Brain pericyte (primary cell): ENCODE data around the gene RNF213.
"Not testable (repeated sequence)": the region's sequence is repeated elsewhere in the genome, so short reads cannot be mapped to it uniquely, and the experiment has no call there.

Source experiments
- DNase-seq: peaks from one replicate; pipeline ENCODE4 v3.0.0-alpha.2; 2012; ENCODE audit warnings: low read depth, low spot score

RNF213 gene

DNA sequence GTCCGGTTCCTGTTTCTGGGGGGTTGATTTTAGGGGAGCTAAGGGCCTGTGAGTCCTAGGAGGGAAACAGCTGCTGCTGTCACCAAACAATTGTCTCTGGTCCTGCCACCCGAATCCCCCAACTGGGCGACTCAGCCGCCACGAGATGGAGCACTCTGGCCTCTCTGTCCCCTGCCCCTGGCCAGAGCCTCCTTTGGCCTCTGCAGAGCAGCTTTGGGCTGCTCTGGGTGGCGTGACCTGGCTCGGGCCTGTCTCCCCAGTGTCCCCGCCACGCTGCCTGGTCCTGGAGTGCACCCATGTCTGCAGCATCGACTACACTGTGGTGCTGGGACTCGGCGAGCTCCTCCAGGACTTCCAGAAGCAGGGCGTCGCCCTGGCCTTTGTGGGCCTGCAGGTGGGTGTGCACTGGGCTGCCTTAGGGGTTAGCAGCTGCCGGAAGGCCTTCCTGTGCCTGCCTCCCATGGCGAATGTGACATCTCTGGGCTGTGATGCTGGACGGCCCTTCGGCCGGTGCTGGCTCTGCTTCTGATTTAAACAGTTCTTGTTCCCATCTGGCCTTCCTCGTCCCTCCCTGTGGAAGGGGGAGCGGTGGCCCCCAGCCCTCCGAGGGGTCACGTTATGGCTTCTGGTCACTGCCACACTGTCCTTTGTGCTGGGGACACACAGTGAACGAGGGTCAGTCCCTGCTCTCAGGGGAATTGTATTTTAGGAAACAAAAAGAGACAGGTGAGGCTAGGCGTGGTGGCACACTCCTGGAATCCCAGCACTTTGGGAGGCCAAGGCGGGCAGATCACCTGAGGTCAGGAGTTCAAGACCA is 11.6 kb upstream of the RNF213 start:
- DNase-seq: no peak

- no peak for DNase-seq
Measured at GRCh38 chr17:80251966-80252365, 8.7 kb upstream of the RNF213 start.

DNA sequence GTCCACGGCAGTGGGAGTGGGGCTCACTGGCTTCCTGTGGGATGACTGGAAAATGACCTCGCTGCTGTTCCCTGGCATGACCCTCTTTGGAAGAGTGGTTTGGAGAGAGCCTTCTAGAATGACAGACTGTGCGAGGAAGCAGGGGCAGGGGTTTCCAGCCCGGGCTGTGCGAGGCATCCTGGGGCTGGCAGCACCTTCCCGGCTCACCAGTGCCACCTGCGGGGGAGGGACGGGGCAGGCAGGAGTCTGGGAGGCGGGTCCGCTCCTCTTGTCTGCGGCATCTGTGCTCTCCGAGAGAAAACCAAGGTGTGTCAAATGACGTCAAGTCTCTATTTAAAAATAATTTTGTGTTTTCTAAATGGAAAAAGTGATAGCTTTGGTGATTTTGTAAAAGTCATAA is 7.8 kb upstream of the RNF213 start:
- no peak for DNase-seq

- no peak for DNase-seq
Measured at GRCh38 chr17:80253631-80254395, 6.8 kb upstream of the RNF213 start.

GRCh38 chr17:80254396-80255251 is 6.0 kb upstream of the RNF213 start:
- DNase-seq: no peak

DNA sequence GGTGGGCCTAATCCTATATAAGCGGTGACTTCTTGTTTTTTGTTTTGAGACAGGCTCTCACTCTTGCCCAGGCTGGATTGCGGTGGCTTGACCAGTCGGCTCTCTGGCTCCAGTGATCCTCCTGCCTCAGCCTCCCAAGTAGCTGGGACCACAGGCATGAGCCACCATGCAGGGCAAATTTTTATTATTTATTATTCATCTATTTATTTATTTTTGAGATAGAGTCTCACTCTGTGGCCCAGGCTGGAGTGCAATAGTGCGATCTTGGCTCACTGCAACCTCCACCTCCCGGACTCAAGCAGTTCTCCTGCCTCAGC is 4.7 kb upstream of the RNF213 start:
- DNase-seq: no peak

- no peak for DNase-seq
Measured at GRCh38 chr17:80257716-80258213, 2.9 kb upstream of the RNF213 start.

GRCh38 chr17:80258296-80258695 is 2.4 kb upstream of the RNF213 start:
- not testable (repeated sequence) for DNase-seq

- DNase-seq: no peak
Measured at GRCh38 chr17:80259457-80260068, 1.1 kb upstream of the RNF213 start.

GRCh38 chr17:80260069-80260535 is 550 bp upstream of the RNF213 start:
- no peak for DNase-seq

GRCh38 chr17:80261159-80261894 is 675 bp downstream of the RNF213 start:
- no peak for DNase-seq

GRCh38 chr17:80261895-80262279 is 1.2 kb downstream of the RNF213 start:
- no peak for DNase-seq

- DNase-seq: no peak
Measured at GRCh38 chr17:80262291-80262690, 1.6 kb downstream of the RNF213 start.

DNA sequence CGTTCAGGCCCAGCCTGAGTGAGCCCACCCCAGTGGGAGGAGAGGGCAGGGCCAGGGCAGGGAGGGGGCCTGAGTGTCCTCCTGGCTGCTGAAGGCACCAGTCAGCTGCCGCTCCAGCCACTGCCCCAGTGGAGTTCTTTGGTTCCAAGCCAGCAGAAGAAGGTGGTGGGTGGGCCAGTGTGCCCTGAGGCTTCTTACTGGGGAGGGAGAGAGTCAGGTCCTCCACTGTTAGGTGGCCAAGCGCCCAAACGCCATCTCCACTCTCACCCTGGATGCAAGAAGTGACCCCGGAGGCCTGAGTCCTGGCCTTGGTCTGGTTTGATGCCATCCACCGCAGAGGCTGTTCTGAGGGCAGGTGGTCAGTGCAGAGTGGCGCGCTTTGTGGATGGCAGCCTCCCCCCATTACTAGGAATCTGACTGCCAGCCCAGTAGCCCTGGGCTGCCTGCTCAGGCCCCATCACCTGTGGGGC is 2.2 kb downstream of the RNF213 start:
- DNase-seq: no peak

DNA sequence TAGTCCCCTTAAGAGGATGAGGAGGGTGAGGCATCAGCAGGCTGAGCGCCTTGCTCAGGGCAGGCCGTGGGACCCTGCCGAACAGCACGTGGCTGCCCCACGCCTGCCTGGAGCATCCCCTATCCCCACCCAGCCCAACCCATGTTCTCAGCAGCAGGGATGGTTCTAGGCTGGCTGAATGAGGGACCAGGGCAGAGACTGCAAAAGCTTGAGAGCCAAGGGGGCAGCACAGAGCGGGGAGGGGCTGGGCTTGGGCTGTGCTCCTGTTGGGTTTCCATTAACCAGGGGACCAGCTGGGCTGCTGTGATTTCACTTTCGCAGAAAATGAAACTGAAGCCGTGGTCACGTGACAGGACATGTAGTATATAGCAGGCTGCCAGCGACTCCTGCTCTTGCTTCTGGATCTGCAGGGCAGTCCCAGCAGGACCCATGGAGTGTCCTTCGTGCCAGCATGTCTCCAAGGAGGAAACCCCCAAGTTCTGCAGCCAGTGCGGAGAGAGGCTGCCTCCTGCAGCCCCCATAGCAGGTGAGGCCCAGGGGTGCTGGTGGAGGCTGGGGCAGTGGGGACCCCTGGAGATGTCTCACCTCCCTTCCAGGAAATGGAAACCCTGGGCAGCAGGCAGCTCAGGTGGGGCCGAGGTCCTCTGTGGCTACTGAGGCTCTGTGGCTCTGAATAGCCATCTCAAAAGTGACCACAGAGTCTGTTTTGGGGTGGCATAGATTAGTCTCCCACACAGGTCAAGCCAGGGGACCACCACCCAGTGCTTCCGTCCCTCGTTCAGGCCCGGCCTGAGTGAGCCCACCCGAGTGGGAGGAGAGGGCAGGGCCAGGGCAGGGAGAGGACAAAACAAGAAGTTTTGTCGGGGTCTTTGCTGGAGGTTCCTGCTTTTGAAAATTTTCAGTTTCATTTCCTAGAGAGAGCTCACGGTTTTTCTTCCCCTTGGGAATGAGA is 2.9 kb downstream of the RNF213 start:
- DNase-seq: peak; percentile 65

DNA sequence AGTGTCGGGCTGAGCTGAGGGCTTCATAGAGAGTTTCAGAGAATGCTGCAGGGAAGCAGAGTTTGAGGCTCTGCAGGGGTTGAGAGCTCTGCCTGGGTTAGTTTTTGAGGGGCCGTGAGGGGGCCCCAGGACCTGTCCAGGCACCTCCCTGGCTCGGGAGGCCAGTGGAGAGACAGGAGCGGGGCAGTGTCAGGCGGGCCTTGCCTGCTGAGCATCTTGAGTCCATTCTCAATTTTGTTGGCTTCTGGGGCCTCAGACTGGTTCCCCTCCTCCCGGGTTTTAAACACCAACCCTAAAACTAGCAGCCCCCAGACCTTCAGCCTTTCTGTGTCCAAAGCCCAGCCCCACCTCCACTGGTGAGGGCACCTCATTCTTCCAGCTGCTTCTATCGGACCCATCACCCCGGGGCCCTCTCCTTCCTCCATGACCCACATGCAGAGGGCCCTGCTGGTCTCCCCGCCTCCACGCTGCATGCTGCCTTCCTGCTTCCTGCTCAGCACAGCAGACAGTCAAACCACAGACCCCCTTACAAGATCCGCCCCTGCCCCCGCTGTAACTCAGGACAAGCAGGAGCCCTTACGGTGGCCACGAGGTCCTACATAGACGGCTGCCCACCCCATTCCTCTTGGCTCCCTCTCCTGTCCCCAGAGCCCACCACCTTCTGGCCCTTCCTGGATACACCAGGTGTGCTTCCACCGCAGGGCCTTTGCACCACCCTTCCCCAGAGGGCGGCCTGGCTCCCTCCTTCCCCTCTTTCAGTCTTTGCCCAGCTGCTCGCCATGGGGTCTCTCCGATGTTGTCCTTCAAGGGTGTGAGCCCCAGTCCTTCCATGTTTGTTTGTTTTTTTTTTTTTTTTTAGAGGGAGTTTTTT is 3.8 kb downstream of the RNF213 start:
- DNase-seq: no peak

GRCh38 chr17:80265205-80266068 is 4.8 kb downstream of the RNF213 start:
- DNase-seq: no peak

DNA sequence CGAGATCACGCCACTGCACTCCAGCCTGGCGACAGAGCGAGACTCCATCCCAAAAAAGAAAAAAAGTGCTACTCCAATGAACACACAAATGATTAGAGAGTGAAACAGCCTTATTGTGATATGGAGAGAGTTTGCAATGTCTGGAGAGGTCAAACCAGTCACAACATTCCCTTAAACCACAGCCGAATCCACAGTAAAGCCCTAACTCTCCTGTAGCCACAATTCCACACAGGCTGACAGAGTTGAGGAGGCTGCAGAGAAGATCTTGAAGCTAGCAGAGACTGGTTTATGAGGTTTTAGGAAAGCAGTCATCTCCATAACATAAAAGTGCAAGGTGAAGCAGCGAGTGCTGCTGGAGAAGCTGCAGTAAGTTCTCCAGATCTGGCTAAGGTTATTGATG is 6.7 kb downstream of the RNF213 start:
- DNase-seq: no peak
